GM23338 (cell line): ENCODE results near the gene RNF44. TPM values are rescaled to one million over a fixed set of nuclear protein-coding genes. Genes with fewer than 3 reads are reported as not detected.
A peak's percentile ranks its signal among the peaks of the same experiment; 100 is the strongest.

ENCODE experiments used
- ATAC-seq: fragments of 200-7000 bp; cut with Tn5 transposase; 3 replicates; pipeline ENCODE4 v1.9.1; 2020
- DNase-seq: peaks from one replicate; pipeline ENCODE4 v3.0.0-alpha.2; 2015; ENCODE audit warnings: low spot score
- H2AFZ ChIP-seq: fragments of 200-600 bp; sonication (generic); 2 replicates; pipeline ENCODE4 v1.8.0; 2016; ENCODE audit warnings: antibody characterized with exemption, mild to moderate bottlenecking, moderate library complexity
- H3F3A ChIP-seq: fragments of 200-600 bp; sonication (generic); replicated peaks from 2 replicates; pipeline ENCODE4 v1.8.0; 2017; ENCODE audit warnings: antibody characterized with exemption, mixed run types, low read depth
- H3K27ac ChIP-seq: fragments of 200-600 bp; sonication (generic); 2 replicates; pipeline ENCODE4 v1.6.1; 2016; ENCODE audit warnings: low read depth
- H3K27me3 ChIP-seq: fragments of 200-600 bp; sonication (generic); 2 replicates; pipeline ENCODE4 v1.8.0; 2016; ENCODE audit warnings: mild to moderate bottlenecking, mixed run types, moderate library complexity; ENCODE audit not compliant: insufficient read depth
- H3K36me3 ChIP-seq: fragments of 200-600 bp; sonication (generic); 2 replicates; pipeline ENCODE4 v1.8.0; 2016; ENCODE audit warnings: mild to moderate bottlenecking; ENCODE audit not compliant: insufficient read depth
- H3K4me1 ChIP-seq: fragments of 200-600 bp; sonication (generic); 2 replicates; pipeline ENCODE4 v1.8.0; 2016; ENCODE audit warnings: mild to moderate bottlenecking, moderate library complexity; ENCODE audit not compliant: insufficient read depth
- H3K4me2 ChIP-seq: fragments of 200-600 bp; sonication (generic); 2 replicates; pipeline ENCODE4 v1.7.1; 2017; ENCODE audit warnings: mixed run types
- H3K4me3 ChIP-seq: fragments of 200-600 bp; sonication (generic); 2 replicates; pipeline ENCODE4 v1.6.1; 2016; ENCODE audit warnings: mixed run types
- H3K79me2 ChIP-seq: fragments of 200-600 bp; sonication (generic); replicated peaks from 2 replicates; pipeline ENCODE4 v1.8.0; 2017; ENCODE audit warnings: mild to moderate bottlenecking; ENCODE audit not compliant: insufficient read depth
- H3K9me2 ChIP-seq: fragments of 200-600 bp; sonication (generic); 2 replicates; pipeline ENCODE4 v1.8.0; 2017; ENCODE audit not compliant: insufficient read depth
- H4K20me1 ChIP-seq: fragments of 200-600 bp; sonication (generic); replicated peaks from 2 replicates; pipeline ENCODE4 v1.8.0; 2017; ENCODE audit warnings: mild to moderate bottlenecking; ENCODE audit not compliant: insufficient read depth
- H3K27ac Mint-ChIP-seq: 2 replicates; pipeline ENCODE4 v1.8.0; 2020; ENCODE audit warnings: inconsistent platforms, mild to moderate bottlenecking, moderate library complexity, mixed read lengths
- H3K27me3 Mint-ChIP-seq: 3 replicates; pipeline ENCODE4 v1.8.0; 2022; ENCODE audit warnings: low read depth, mild to moderate bottlenecking, moderate library complexity, mixed read lengths, inconsistent platforms; ENCODE audit not compliant: insufficient read depth, poor library complexity
- H3K36me3 Mint-ChIP-seq: 3 replicates; pipeline ENCODE4 v1.8.0; 2021; ENCODE audit warnings: low read depth, mild to moderate bottlenecking, inconsistent platforms, moderate library complexity, mixed read lengths
- H3K4me1 Mint-ChIP-seq: 3 replicates; pipeline ENCODE4 v1.8.0; 2020; ENCODE audit warnings: mild to moderate bottlenecking, inconsistent platforms, mixed read lengths
- H3K4me3 Mint-ChIP-seq: 3 replicates; pipeline ENCODE4 v1.8.0; 2021; ENCODE audit warnings: moderate library complexity, mild to moderate bottlenecking, inconsistent platforms, mixed read lengths
- H3K9me3 Mint-ChIP-seq: 3 replicates; pipeline ENCODE4 v1.8.0; 2020; ENCODE audit warnings: moderate library complexity, mild to moderate bottlenecking, inconsistent platforms, mixed read lengths
- CREB1 ChIP-seq: fragments of 250-450 bp; sonication (Bioruptor Pico); IDR thresholded peaks from 2 replicates; pipeline ENCODE4 v1.5.0; 2020; ENCODE audit warnings: low read depth, mild to moderate bottlenecking, moderate library complexity
- EZH2 ChIP-seq: fragments of 200-600 bp; sonication (generic); IDR thresholded peaks from one replicate; pipeline ENCODE4 v1.8.0; 2017; ENCODE audit warnings: antibody characterized with exemption, mild to moderate bottlenecking, low read depth; ENCODE audit not compliant: unreplicated experiment
- EZH2phosphoT487 ChIP-seq: fragments of 200-600 bp; sonication (generic); IDR thresholded peaks from one replicate; pipeline ENCODE4 v1.8.1; 2018; ENCODE audit warnings: antibody characterized with exemption; ENCODE audit not compliant: unreplicated experiment
- JUNB ChIP-seq: IDR thresholded peaks from one replicate; pipeline ENCODE4 v1.6.1; 2016; ENCODE audit warnings: antibody characterized with exemption; ENCODE audit not compliant: unreplicated experiment
- NANOG ChIP-seq: IDR thresholded peaks from 2 replicates; pipeline ENCODE4 v1.6.1; 2016; ENCODE audit warnings: antibody characterized with exemption, borderline replicate concordance
- POLR2AphosphoS5 ChIP-seq: IDR thresholded peaks from 2 replicates; pipeline ENCODE4 v1.6.1; 2016; ENCODE audit warnings: antibody characterized with exemption, low read depth
- STAT1 ChIP-seq: IDR thresholded peaks from one replicate; pipeline ENCODE4 v1.6.1; 2016; ENCODE audit warnings: antibody characterized with exemption; ENCODE audit not compliant: unreplicated experiment
- ZNF114 ChIP-seq: fragments of 250-450 bp; sonication (Bioruptor Pico); IDR thresholded peaks from 2 replicates; pipeline ENCODE4 v1.5.0; 2020; ENCODE audit warnings: mild to moderate bottlenecking, moderate library complexity
- ZNF331 ChIP-seq: fragments of 250-450 bp; sonication (Bioruptor Pico); IDR thresholded peaks from 2 replicates; pipeline ENCODE4 v1.5.0; 2020; ENCODE audit warnings: low read depth, mild to moderate bottlenecking, moderate library complexity
- polyA plus RNA-seq: library from polyadenylated mRNA; unstranded; fragments of >200 nt; fragmentation: Nextera tagmentation; extraction: Ambion mirVana; gene quantifications from 2 replicates; pipeline ENCODE4 v1.2.1, GENCODE V29; 2016
- total RNA-seq: library from RNA; depleted of rRNA; stranded (reverse); fragments of >200 nt; shearing (Covaris generic); gene quantifications from 2 replicates; pipeline ENCODE4 v1.2.3, GENCODE V29; 2014
- TF ChIP-seq, protein P1 (sequence below): IDR thresholded peaks from 2 replicates; pipeline ENCODE4 v1.6.1; 2016; ENCODE audit warnings: antibody characterized with exemption
- TF ChIP-seq, protein P2 (sequence below): fragments of 250-450 bp; sonication (Bioruptor Pico); IDR thresholded peaks from 2 replicates; pipeline ENCODE4 v1.5.0; 2020; ENCODE audit warnings: mild to moderate bottlenecking, moderate library complexity
- TF ChIP-seq, protein P3 (sequence below): IDR thresholded peaks from one replicate; pipeline ENCODE4 v1.6.1; 2018; ENCODE audit warnings: antibody characterized with exemption; ENCODE audit not compliant: unreplicated experiment
- TF ChIP-seq, protein P4 (sequence below), 2 experiments: fragments of 200-600 bp in 1 of 2; sonication (generic) in 1 of 2; conservative IDR thresholded peaks; 2 replicates each; pipeline versions ENCODE4 v1.5.1 to v1.6.1; 2016 to 2017; ENCODE audit warnings: antibody characterized with exemption in 2 of 2, low read depth in 2 of 2, mild to moderate bottlenecking in 2 of 2, moderate library complexity in 1 of 2

Gene RNF44
- total and polyA plus RNA-seq, 2 experiments from 2014 or later, result 56.7 to 104 TPM

DNA sequence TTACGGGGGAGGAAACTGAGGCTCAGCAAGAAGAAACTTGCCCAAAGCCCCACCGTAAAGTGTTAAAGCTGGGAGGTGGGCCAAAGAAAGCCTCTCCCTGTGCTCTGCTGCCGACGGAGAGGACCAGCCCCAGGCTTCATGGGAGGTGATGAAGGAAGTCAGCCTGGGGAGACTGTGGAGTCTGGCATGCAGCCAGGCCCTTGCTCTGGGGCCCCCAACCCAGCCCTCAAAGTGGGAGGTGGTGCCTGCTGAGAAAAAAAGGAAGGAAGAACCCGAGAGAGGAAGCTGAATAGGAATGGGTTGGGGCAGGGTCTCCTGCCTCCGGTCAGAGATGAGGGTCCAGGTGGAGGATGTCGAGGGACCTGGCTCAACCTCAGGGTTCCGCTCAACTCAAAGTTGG, 3.8 kb downstream of the RNF44 start:
- peak overlapping the region; percentile 13; the same call in 1 of the 2 replicates for H3K4me3 ChIP-seq
- TF ChIP-seq CREB1 (CRISPR knock-in tag) (no peak), EZH2 (no peak), ZNF114 (no peak), NANOG (no peak), JUNB (no peak), STAT1 (no peak), ZNF331 (CRISPR knock-in tag) (no peak), EZH2phosphoT487 (no peak), POLR2AphosphoS5 (no peak)
- TF ChIP-seq, protein P1, sequence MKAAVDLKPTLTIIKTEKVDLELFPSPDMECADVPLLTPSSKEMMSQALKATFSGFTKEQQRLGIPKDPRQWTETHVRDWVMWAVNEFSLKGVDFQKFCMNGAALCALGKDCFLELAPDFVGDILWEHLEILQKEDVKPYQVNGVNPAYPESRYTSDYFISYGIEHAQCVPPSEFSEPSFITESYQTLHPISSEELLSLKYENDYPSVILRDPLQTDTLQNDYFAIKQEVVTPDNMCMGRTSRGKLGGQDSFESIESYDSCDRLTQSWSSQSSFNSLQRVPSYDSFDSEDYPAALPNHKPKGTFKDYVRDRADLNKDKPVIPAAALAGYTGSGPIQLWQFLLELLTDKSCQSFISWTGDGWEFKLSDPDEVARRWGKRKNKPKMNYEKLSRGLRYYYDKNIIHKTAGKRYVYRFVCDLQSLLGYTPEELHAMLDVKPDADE, result no peak
- TF ChIP-seq, protein P2, sequence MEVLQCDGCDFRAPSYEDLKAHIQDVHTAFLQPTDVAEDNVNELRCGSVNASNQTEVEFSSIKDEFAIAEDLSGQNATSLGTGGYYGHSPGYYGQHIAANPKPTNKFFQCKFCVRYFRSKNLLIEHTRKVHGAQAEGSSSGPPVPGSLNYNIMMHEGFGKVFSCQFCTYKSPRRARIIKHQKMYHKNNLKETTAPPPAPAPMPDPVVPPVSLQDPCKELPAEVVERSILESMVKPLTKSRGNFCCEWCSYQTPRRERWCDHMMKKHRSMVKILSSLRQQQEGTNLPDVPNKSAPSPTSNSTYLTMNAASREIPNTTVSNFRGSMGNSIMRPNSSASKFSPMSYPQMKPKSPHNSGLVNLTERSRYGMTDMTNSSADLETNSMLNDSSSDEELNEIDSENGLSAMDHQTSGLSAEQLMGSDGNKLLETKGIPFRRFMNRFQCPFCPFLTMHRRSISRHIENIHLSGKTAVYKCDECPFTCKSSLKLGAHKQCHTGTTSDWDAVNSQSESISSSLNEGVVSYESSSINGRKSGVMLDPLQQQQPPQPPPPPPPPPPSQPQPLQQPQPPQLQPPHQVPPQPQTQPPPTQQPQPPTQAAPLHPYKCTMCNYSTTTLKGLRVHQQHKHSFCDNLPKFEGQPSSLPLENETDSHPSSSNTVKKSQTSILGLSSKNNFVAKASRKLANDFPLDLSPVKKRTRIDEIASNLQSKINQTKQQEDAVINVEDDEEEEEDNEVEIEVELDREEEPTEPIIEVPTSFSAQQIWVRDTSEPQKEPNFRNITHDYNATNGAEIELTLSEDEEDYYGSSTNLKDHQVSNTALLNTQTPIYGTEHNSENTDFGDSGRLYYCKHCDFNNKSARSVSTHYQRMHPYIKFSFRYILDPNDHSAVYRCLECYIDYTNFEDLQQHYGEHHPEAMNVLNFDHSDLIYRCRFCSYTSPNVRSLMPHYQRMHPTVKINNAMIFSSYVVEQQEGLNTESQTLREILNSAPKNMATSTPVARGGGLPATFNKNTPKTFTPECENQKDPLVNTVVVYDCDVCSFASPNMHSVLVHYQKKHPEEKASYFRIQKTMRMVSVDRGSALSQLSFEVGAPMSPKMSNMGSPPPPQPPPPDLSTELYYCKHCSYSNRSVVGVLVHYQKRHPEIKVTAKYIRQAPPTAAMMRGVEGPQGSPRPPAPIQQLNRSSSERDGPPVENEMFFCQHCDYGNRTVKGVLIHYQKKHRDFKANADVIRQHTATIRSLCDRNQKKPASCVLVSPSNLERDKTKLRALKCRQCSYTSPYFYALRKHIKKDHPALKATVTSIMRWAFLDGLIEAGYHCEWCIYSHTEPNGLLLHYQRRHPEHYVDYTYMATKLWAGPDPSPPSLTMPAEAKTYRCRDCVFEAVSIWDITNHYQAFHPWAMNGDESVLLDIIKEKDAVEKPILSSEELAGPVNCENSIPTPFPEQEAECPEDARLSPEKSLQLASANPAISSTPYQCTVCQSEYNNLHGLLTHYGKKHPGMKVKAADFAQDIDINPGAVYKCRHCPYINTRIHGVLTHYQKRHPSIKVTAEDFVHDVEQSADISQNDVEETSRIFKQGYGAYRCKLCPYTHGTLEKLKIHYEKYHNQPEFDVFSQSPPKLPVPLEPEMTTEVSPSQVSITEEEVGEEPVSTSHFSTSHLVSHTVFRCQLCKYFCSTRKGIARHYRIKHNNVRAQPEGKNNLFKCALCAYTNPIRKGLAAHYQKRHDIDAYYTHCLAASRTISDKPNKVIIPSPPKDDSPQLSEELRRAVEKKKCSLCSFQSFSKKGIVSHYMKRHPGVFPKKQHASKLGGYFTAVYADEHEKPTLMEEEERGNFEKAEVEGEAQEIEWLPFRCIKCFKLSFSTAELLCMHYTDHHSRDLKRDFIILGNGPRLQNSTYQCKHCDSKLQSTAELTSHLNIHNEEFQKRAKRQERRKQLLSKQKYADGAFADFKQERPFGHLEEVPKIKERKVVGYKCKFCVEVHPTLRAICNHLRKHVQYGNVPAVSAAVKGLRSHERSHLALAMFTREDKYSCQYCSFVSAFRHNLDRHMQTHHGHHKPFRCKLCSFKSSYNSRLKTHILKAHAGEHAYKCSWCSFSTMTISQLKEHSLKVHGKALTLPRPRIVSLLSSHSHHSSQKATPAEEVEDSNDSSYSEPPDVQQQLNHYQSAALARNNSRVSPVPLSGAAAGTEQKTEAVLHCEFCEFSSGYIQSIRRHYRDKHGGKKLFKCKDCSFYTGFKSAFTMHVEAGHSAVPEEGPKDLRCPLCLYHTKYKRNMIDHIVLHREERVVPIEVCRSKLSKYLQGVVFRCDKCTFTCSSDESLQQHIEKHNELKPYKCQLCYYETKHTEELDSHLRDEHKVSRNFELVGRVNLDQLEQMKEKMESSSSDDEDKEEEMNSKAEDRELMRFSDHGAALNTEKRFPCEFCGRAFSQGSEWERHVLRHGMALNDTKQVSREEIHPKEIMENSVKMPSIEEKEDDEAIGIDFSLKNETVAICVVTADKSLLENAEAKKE (CRISPR knock-in tag), result no peak
- TF ChIP-seq, protein P3, sequence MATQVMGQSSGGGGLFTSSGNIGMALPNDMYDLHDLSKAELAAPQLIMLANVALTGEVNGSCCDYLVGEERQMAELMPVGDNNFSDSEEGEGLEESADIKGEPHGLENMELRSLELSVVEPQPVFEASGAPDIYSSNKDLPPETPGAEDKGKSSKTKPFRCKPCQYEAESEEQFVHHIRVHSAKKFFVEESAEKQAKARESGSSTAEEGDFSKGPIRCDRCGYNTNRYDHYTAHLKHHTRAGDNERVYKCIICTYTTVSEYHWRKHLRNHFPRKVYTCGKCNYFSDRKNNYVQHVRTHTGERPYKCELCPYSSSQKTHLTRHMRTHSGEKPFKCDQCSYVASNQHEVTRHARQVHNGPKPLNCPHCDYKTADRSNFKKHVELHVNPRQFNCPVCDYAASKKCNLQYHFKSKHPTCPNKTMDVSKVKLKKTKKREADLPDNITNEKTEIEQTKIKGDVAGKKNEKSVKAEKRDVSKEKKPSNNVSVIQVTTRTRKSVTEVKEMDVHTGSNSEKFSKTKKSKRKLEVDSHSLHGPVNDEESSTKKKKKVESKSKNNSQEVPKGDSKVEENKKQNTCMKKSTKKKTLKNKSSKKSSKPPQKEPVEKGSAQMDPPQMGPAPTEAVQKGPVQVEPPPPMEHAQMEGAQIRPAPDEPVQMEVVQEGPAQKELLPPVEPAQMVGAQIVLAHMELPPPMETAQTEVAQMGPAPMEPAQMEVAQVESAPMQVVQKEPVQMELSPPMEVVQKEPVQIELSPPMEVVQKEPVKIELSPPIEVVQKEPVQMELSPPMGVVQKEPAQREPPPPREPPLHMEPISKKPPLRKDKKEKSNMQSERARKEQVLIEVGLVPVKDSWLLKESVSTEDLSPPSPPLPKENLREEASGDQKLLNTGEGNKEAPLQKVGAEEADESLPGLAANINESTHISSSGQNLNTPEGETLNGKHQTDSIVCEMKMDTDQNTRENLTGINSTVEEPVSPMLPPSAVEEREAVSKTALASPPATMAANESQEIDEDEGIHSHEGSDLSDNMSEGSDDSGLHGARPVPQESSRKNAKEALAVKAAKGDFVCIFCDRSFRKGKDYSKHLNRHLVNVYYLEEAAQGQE, result no peak
- TF ChIP-seq, protein P4, sequence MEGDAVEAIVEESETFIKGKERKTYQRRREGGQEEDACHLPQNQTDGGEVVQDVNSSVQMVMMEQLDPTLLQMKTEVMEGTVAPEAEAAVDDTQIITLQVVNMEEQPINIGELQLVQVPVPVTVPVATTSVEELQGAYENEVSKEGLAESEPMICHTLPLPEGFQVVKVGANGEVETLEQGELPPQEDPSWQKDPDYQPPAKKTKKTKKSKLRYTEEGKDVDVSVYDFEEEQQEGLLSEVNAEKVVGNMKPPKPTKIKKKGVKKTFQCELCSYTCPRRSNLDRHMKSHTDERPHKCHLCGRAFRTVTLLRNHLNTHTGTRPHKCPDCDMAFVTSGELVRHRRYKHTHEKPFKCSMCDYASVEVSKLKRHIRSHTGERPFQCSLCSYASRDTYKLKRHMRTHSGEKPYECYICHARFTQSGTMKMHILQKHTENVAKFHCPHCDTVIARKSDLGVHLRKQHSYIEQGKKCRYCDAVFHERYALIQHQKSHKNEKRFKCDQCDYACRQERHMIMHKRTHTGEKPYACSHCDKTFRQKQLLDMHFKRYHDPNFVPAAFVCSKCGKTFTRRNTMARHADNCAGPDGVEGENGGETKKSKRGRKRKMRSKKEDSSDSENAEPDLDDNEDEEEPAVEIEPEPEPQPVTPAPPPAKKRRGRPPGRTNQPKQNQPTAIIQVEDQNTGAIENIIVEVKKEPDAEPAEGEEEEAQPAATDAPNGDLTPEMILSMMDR (conservative IDR thresholded peaks at IDR 0.05; ENCODE audit: low read depth in 2 of 2), result no peak
- DNase-seq, result no peak
- H4K20me1 ChIP-seq, result peaks cover 26% of the 10 kb centered on the region
- peaks cover 56% of the 10 kb centered on the region for H3K36me3 Mint-ChIP-seq
- no peak overlapping the region for H3K27ac Mint-ChIP-seq
- 0 out of 2 replicates have a peak overlapping the region, but pooled peaks have one; percentile 45 for H3K27ac ChIP-seq
- peaks cover 2% of the 10 kb centered on the region; the same call in 1 of the 3 replicates for H3K9me3 Mint-ChIP-seq
- peak overlapping the region; percentile 30; the same call in 2 of the 3 replicates for H3K4me3 Mint-ChIP-seq
- H3K27me3 ChIP-seq, result no peaks in the 10 kb centered on the region
- H2AFZ ChIP-seq, result no peak overlapping the region
- H3K4me1 ChIP-seq, result peaks cover 24% of the 10 kb centered on the region
- peaks cover 14% of the 10 kb centered on the region; the same call in 1 of the 2 replicates for H3K36me3 ChIP-seq
- H3F3A ChIP-seq, result 0 out of 2 replicates have a peak, but pooled peaks cover 9% of the 10 kb centered on the region
- peak overlapping the region; percentile 98; the same call in 1 of the 2 replicates for H3K4me2 ChIP-seq
- peaks cover 25% of the 10 kb centered on the region for H3K27me3 Mint-ChIP-seq
- no peaks in the 10 kb centered on the region for H3K9me2 ChIP-seq
- peaks cover 24% of the 10 kb centered on the region for H3K4me1 Mint-ChIP-seq
- peaks cover 52% of the 10 kb centered on the region for H3K79me2 ChIP-seq
- no peak for ATAC-seq
